Parathyroid adenoma (tissue), 2 donors: ENCODE data around the gene ZNF316.

ENCODE experiments used
- H2AFZ ChIP-seq: fragments of 300-600 bp; sonication (generic); one replicate; pipeline ENCODE4 v1.7.0; 2017; ENCODE audit warnings: antibody characterized with exemption, mild to moderate bottlenecking
- H3K27ac ChIP-seq: fragments of 300-600 bp; sonication (generic); one replicate; pipeline ENCODE4 v1.7.0; 2017
- H3K27me3 ChIP-seq: fragments of 300-600 bp; sonication (generic); one replicate; pipeline ENCODE4 v1.7.0; 2017; ENCODE audit warnings: low read length; ENCODE audit not compliant: control insufficient read depth, insufficient read depth
- H3K36me3 ChIP-seq: fragments of 300-600 bp; sonication (generic); one replicate; pipeline ENCODE4 v1.7.0; 2017; ENCODE audit warnings: low read length; ENCODE audit not compliant: control insufficient read depth, insufficient read depth
- H3K4me1 ChIP-seq: fragments of 300-600 bp; sonication (generic); one replicate; pipeline ENCODE4 v1.7.0; 2017; ENCODE audit warnings: control low read depth
- H3K4me2 ChIP-seq: fragments of 300-600 bp; sonication (generic); one replicate; pipeline ENCODE4 v1.7.0; 2017; ENCODE audit warnings: low read length
- H3K4me3 ChIP-seq: fragments of 300-600 bp; sonication (generic); one replicate; pipeline ENCODE4 v1.7.0; 2017; ENCODE audit warnings: low read depth, low read length
- H3K79me2 ChIP-seq: fragments of 300-600 bp; sonication (generic); one replicate; pipeline ENCODE4 v1.7.0; 2017; ENCODE audit warnings: control low read depth
- H3K9ac ChIP-seq: fragments of 300-600 bp; sonication (generic); one replicate; pipeline ENCODE4 v1.7.0; 2017; ENCODE audit warnings: mild to moderate bottlenecking
- H3K9me3 ChIP-seq: fragments of 300-600 bp; sonication (generic); one replicate; pipeline ENCODE4 v1.7.0; 2017; ENCODE audit warnings: low read length; ENCODE audit not compliant: control insufficient read depth
- CTCF ChIP-seq: fragments of 300-600 bp; sonication (generic); IDR thresholded peaks from one replicate; pipeline ENCODE4 v1.7.0; 2017; ENCODE audit warnings: antibody characterized with exemption, mild to moderate bottlenecking
- donor health status: primary hyperparathyroidism.

ZNF316 gene

DNA sequence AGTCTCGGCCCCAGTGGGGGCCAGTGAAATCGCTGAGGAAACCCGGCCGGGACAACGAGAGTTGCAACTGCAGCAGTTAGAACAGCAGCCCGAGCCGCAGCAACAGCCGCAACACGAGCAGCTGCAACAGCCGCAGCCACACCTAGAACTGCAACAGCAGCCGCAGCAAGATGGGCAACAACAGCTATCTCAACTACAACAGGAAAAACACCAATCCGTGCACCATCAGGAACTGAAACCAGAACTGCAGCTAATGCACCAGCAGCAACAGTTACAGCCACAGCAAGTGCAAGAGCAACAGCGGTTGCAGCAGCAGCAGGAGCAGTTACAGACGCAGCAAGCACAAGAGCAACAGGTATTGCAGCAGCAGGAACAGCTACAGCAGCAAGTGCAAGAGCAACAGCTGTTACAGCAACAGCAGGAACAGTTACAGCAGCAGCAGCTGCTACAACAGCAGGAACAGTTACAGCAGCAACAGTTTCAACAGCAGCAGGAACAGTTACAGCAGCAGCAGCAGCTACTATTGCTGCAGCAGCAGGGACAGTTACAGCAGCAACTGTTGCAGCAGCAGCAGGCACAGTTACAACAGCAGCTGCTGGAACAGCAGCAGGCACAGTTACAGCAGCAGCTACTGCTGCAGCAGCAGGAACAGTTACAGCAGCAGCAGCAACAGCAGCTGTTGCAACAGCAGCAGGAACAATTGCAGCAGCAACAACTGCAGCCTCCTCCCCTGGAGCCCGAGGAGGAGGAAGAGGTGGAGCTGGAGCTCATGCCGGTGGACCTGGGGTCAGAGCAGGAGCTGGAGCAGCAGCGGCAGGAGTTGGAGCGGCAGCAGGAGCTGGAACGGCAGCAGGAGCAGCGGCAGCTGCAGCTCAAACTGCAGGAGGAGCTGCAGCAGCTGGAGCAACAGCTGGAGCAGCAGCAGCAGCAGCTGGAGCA is 15.7 kb upstream of the ZNF316 start:
- H2AFZ ChIP-seq = no peak overlapping the region
- no peak overlapping the region for H3K9ac ChIP-seq
- no peak for TF ChIP-seq CTCF
- H3K9me3 ChIP-seq = no peaks in the 10 kb centered on the region
- no peaks in the 10 kb centered on the region for H3K27me3 ChIP-seq
- no peaks in the 10 kb centered on the region for H3K79me2 ChIP-seq
- H3K36me3 ChIP-seq = no peaks in the 10 kb centered on the region
- no peak overlapping the region for H3K4me2 ChIP-seq
- no peaks in the 10 kb centered on the region for H3K4me1 ChIP-seq
- H3K4me3 ChIP-seq = no peak overlapping the region
- no peak overlapping the region for H3K27ac ChIP-seq

- H3K4me1 ChIP-seq = no peaks in the 10 kb centered on the region
- H3K4me3 ChIP-seq = no peak overlapping the region
- H3K4me2 ChIP-seq = no peak overlapping the region
- no peak overlapping the region for H3K9ac ChIP-seq
- H3K36me3 ChIP-seq = no peaks in the 10 kb centered on the region
- TF ChIP-seq CTCF = no peak
- no peaks in the 10 kb centered on the region for H3K9me3 ChIP-seq
- no peaks in the 10 kb centered on the region for H3K27me3 ChIP-seq
- H3K79me2 ChIP-seq = no peaks in the 10 kb centered on the region
- H3K27ac ChIP-seq = no peak overlapping the region
- H2AFZ ChIP-seq = no peak overlapping the region
Measured at GRCh38 chr7:6622134-6622710, 14.9 kb upstream of the ZNF316 start.

DNA sequence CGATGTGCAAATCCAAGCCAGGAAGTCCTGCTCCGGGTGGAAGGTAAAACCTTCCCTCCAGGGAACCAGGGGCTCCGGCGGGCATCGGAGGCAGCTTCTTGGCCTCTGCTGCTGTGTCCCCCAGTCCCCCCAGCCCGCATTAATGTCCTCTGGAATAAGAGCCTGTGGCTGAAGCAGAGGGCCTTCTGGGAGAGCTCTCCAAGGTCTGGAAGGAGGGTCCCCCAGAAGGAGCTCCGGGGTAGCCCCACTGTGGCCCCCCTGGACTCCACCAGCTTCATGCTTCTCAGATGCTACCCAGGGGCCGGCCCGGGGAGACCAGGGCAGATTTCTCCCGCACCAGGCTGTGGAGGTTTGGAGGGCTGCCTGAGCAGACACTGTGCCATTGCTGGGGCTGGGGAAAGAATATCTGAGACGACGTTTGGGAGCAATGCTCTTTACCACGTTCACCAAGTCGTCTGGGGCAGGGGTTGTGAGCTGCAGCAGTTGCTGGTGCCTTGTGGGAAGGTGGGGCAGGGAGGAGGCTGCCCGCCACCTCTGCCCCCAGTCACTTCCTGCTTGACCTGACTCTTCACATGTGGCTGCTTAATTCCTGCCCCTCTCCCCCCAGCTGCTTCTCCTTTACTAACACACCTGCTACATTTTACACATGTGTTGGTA is 13.4 kb upstream of the ZNF316 start:
- Histone ChIP-seq H3K4me3 (no peak overlapping the region), H3K4me2 (no peak overlapping the region), H3K27ac (no peak overlapping the region), H2AFZ (no peak overlapping the region), H3K27me3 (no peaks in the 10 kb centered on the region), H3K36me3 (no peaks in the 10 kb centered on the region), H3K9me3 (no peaks in the 10 kb centered on the region), H3K9ac (no peak overlapping the region), H3K4me1 (no peaks in the 10 kb centered on the region), H3K79me2 (no peaks in the 10 kb centered on the region)
- no peak for TF ChIP-seq CTCF

DNA sequence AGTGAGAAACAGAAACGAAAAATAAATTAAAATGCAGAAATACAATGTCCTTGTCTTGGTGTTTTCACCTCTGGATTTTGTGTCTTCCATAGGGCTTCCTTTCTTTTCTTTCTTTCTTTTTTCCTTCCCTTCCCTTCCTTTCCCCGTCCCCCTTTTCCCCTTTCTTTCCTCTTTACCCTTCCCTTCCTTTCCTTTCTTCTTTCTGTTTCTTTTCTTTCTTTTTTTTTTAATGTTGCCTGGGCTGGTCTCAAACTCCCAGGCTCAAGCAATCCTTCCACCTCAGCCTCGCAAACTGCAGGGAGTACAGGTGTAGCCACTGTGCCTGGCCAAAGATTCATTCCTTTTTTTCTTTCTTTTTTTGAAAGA is 12.9 kb upstream of the ZNF316 start:
- Histone ChIP-seq H3K4me1 (no peaks in the 10 kb centered on the region), H3K27me3 (no peaks in the 10 kb centered on the region), H3K4me3 (no peak overlapping the region), H3K9me3 (no peaks in the 10 kb centered on the region), H3K27ac (no peak overlapping the region), H3K36me3 (no peaks in the 10 kb centered on the region), H2AFZ (no peak overlapping the region), H3K79me2 (no peaks in the 10 kb centered on the region), H3K4me2 (no peak overlapping the region), H3K9ac (no peak overlapping the region)
- no peak for TF ChIP-seq CTCF
